H9 (cell line): ENCODE data around the gene SLC16A7. TPM values are rescaled to one million over a fixed set of nuclear protein-coding genes. Genes with fewer than 3 reads are reported as not detected.

Experiments used
- DNase-seq: peaks from one replicate; pipeline ENCODE4 v3.0.0-alpha.2; 2017
- H2AFZ ChIP-seq: one replicate; pipeline ENCODE4 v1.6.1; 2013; ENCODE audit warnings: mild to moderate bottlenecking, low read length, control low read depth, moderate library complexity
- H2AK5ac ChIP-seq: 2 replicates; pipeline ENCODE4 v1.6.1; 2013; ENCODE audit warnings: low read length, control low read depth, mixed read lengths; ENCODE audit not compliant: insufficient read length
- H2BK120ac ChIP-seq: one replicate; pipeline ENCODE4 v1.6.1; 2013; ENCODE audit warnings: low read depth, mild to moderate bottlenecking, low read length, control low read depth, inconsistent platforms; ENCODE audit not compliant: poor library complexity, severe bottlenecking
- H2BK12ac ChIP-seq: 2 replicates; pipeline ENCODE4 v1.6.1; 2013; ENCODE audit warnings: low read length, control low read depth, mixed read lengths, low read depth; ENCODE audit not compliant: insufficient read length
- H2BK15ac ChIP-seq: 2 replicates; pipeline ENCODE4 v1.6.1; 2013; ENCODE audit warnings: low read depth, low read length, control low read depth
- H2BK20ac ChIP-seq: one replicate; pipeline ENCODE4 v1.6.1; 2013; ENCODE audit warnings: low read depth, mild to moderate bottlenecking, low read length, control low read depth, inconsistent platforms; ENCODE audit not compliant: poor library complexity, severe bottlenecking
- H2BK5ac ChIP-seq: 2 replicates; pipeline ENCODE4 v1.6.1; 2013; ENCODE audit warnings: low read length, control low read depth, mixed read lengths; ENCODE audit not compliant: insufficient read length
- H3K14ac ChIP-seq: 2 replicates; pipeline ENCODE4 v1.6.1; 2013; ENCODE audit warnings: low read length, control low read depth; ENCODE audit not compliant: insufficient read depth
- H3K18ac ChIP-seq: 2 replicates; pipeline ENCODE4 v1.6.1; 2013; ENCODE audit warnings: low read depth, mild to moderate bottlenecking, mixed read lengths, low read length, control low read depth; ENCODE audit not compliant: insufficient read length
- H3K23ac ChIP-seq: 2 replicates; pipeline ENCODE4 v1.6.1; 2013; ENCODE audit warnings: low read length, control low read depth, mixed read lengths, low read depth; ENCODE audit not compliant: insufficient read length
- H3K23me2 ChIP-seq: 2 replicates; pipeline ENCODE4 v1.6.1; 2013; ENCODE audit warnings: low read depth, mild to moderate bottlenecking, mixed read lengths, low read length, control low read depth; ENCODE audit not compliant: insufficient read length, poor library complexity, severe bottlenecking
- H3K27ac ChIP-seq: 2 replicates; pipeline ENCODE4 v1.5.1; 2013; ENCODE audit warnings: low read length, control low read depth, mixed read lengths, low read depth; ENCODE audit not compliant: insufficient read length
- H3K27me3 ChIP-seq: 2 replicates; pipeline ENCODE4 v1.6.1; 2013; ENCODE audit warnings: low read length, control low read depth, inconsistent platforms; ENCODE audit not compliant: insufficient read depth
- H3K4ac ChIP-seq: 2 replicates; pipeline ENCODE4 v1.6.1; 2013; ENCODE audit warnings: low read depth, mild to moderate bottlenecking, control low read depth, inconsistent platforms, low read length, moderate library complexity
- H3K4me1 ChIP-seq: 2 replicates; pipeline ENCODE4 v1.6.1; 2013; ENCODE audit warnings: low read length, control low read depth, inconsistent platforms; ENCODE audit not compliant: insufficient read depth
- H3K4me2 ChIP-seq: 2 replicates; pipeline ENCODE4 v1.6.1; 2013; ENCODE audit warnings: low read length, control low read depth, mixed read lengths; ENCODE audit not compliant: insufficient read length, insufficient read depth
- H3K56ac ChIP-seq: 2 replicates; pipeline ENCODE4 v1.6.1; 2013; ENCODE audit warnings: low read depth, mild to moderate bottlenecking, mixed read lengths, low read length, control low read depth; ENCODE audit not compliant: insufficient read length
- H3K79me1 ChIP-seq: 2 replicates; pipeline ENCODE4 v1.6.1; 2013; ENCODE audit warnings: low read depth, mild to moderate bottlenecking, moderate library complexity, low read length, control low read depth, inconsistent platforms; ENCODE audit not compliant: insufficient read depth, poor library complexity, severe bottlenecking
- H3K79me2 ChIP-seq: 2 replicates; pipeline ENCODE4 v1.6.1; 2013; ENCODE audit warnings: low read length, control low read depth, inconsistent platforms; ENCODE audit not compliant: insufficient read depth
- H3K9ac ChIP-seq: 2 replicates; pipeline ENCODE4 v1.6.1; 2013; ENCODE audit warnings: low read length, control low read depth, mixed read lengths; ENCODE audit not compliant: insufficient read length; ENCODE audit errors: extremely low read depth
- H3K9me3 ChIP-seq: one replicate; pipeline ENCODE4 v1.6.1; 2013; ENCODE audit warnings: low read depth, low read length, inconsistent platforms; ENCODE audit not compliant: control insufficient read depth
- H3T11ph ChIP-seq: one replicate; pipeline ENCODE4 v1.6.1; 2013; ENCODE audit warnings: mild to moderate bottlenecking, low read length, control low read depth, inconsistent platforms
- H4K20me1 ChIP-seq: one replicate; pipeline ENCODE4 v1.6.1; 2013; ENCODE audit not compliant: control insufficient read depth, insufficient read length, insufficient read depth
- H4K5ac ChIP-seq: 2 replicates; pipeline ENCODE4 v1.6.1; 2013; ENCODE audit warnings: low read depth, mild to moderate bottlenecking, mixed read lengths, low read length, control low read depth; ENCODE audit not compliant: insufficient read length
- H4K8ac ChIP-seq: replicated peaks from 2 replicates; pipeline ENCODE4 v1.6.1; 2013; ENCODE audit warnings: low read length, control low read depth, mixed read lengths, low read depth; ENCODE audit not compliant: insufficient read length
- H4K91ac ChIP-seq: 2 replicates; pipeline ENCODE4 v1.6.1; 2013; ENCODE audit warnings: low read depth, mild to moderate bottlenecking, moderate library complexity, mixed read lengths, low read length, control low read depth; ENCODE audit not compliant: insufficient read length
- H3K27ac Mint-ChIP-seq, 3 experiments: 2 replicates in 2 of 3; 3 replicates in 1 of 3; pipeline ENCODE4 v1.8.0; 2020 to 2021; ENCODE audit warnings: mixed read lengths in 3 of 3, mild to moderate bottlenecking in 1 of 3, moderate library complexity in 1 of 3
- H3K27me3 Mint-ChIP-seq: 2 replicates; pipeline ENCODE4 v1.8.0; 2021; ENCODE audit warnings: low read depth, mild to moderate bottlenecking, moderate library complexity, mixed read lengths
- H3K36me3 Mint-ChIP-seq, 3 experiments: 2 replicates in 2 of 3; 3 replicates in 1 of 3; pipeline ENCODE4 v1.8.0; 2020 to 2021; ENCODE audit warnings: low read depth in 3 of 3, mixed read lengths in 3 of 3; ENCODE audit not compliant: insufficient read depth in 1 of 3
- H3K4me1 Mint-ChIP-seq, 2 experiments: 2 replicates each; pipeline ENCODE4 v1.8.0; 2020; ENCODE audit warnings: mixed read lengths in 2 of 2
- H3K4me3 Mint-ChIP-seq, 2 experiments: 2 replicates in 1 of 2; 3 replicates in 1 of 2; pipeline ENCODE4 v1.8.0; 2020 to 2021; ENCODE audit warnings: mild to moderate bottlenecking in 2 of 2, mixed read lengths in 2 of 2, moderate library complexity in 1 of 2
- H3K9me3 Mint-ChIP-seq, 2 experiments: 2 replicates in 1 of 2; 3 replicates in 1 of 2; pipeline ENCODE4 v1.8.0; 2020; ENCODE audit warnings: mild to moderate bottlenecking in 2 of 2, mixed read lengths in 2 of 2, moderate library complexity in 1 of 2
- WGBS: extraction: QIAGEN DNeasy Blood & Tissue Kit; methylation state at CpG from one replicate; pipeline ENCODE4 v1.1.7; 2013; ENCODE audit warnings: missing lambda C conversion rate, low lambda C conversion rate, mixed read lengths; ENCODE audit not compliant: insufficient read length; ENCODE audit errors: extremely low coverage; 5-methylcytosine and 5-hydroxymethylcytosine counted together
- total RNA-seq: library from RNA; stranded (reverse); gene quantifications from 2 replicates; pipeline ENCODE4 v1.2.1, GENCODE V29; 2021
- TF ChIP-seq, protein P1 (sequence below): fragments of 200-600 bp; sonication (generic); conservative IDR thresholded peaks from 3 replicates; pipeline ENCODE4 v1.8.0; 2021; ENCODE audit warnings: antibody characterized with exemption, mild to moderate bottlenecking

Gene SLC16A7
- total RNA-seq, 1 experiment from 2014 or later: 2.2 TPM

DNA sequence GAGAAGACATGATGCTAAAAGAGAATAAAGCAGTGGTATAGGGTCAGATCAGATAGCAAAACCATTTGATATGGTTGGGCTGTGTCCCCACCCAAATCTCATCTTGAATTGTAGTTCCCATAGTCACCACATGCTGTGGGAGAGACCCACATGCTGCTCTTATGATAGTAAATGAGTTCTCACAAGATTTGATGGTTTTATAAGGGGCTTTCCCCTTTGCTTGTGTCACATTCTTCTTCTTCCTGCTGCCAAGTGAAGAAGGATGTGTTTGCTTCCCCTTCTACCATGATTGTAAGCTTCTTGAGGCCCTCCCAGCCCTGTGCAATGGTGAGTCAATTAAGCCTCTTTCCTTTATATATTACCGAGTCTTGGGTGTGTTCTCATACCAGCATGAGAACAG is 49.4 kb downstream of the SLC16A7 start:
- no peaks in the 10 kb centered on the region for H3K27me3 Mint-ChIP-seq
- Histone ChIP-seq H3K4ac (no peak overlapping the region), H3K4me1 (no peaks in the 10 kb centered on the region), H4K5ac (no peak overlapping the region), H2BK20ac (no peak overlapping the region), H3K79me2 (no peaks in the 10 kb centered on the region), H2AK5ac (no peak overlapping the region), H3K79me1 (no peaks in the 10 kb centered on the region), H3K9ac (no peak overlapping the region), H3K4me2 (no peak overlapping the region), H3K14ac (no peak overlapping the region), H2AFZ (no peak overlapping the region), H2BK12ac (no peak overlapping the region), H2BK120ac (no peak overlapping the region), H3T11ph (no peak overlapping the region), H3K27ac (no peak overlapping the region), H3K9me3 (no peaks in the 10 kb centered on the region), H2BK5ac (no peak overlapping the region), H2BK15ac (no peak overlapping the region), H3K18ac (no peak overlapping the region), H3K23me2 (peaks cover 3% of the 10 kb centered on the region), H4K8ac (no peak overlapping the region), H4K20me1 (no peaks in the 10 kb centered on the region), H3K23ac (no peak overlapping the region), H3K27me3 (no peaks in the 10 kb centered on the region), H3K56ac (no peak overlapping the region), H4K91ac (no peak overlapping the region)
- TF ChIP-seq, protein P1, sequence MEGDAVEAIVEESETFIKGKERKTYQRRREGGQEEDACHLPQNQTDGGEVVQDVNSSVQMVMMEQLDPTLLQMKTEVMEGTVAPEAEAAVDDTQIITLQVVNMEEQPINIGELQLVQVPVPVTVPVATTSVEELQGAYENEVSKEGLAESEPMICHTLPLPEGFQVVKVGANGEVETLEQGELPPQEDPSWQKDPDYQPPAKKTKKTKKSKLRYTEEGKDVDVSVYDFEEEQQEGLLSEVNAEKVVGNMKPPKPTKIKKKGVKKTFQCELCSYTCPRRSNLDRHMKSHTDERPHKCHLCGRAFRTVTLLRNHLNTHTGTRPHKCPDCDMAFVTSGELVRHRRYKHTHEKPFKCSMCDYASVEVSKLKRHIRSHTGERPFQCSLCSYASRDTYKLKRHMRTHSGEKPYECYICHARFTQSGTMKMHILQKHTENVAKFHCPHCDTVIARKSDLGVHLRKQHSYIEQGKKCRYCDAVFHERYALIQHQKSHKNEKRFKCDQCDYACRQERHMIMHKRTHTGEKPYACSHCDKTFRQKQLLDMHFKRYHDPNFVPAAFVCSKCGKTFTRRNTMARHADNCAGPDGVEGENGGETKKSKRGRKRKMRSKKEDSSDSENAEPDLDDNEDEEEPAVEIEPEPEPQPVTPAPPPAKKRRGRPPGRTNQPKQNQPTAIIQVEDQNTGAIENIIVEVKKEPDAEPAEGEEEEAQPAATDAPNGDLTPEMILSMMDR: 0 out of 3 replicates have a peak, but pooled peaks have one; percentile 18
- peaks cover 1 to 4% (median 4%) of the 10 kb centered on the region in 3 experiments; a peak in 4 of 7 replicates for H3K36me3 Mint-ChIP-seq
- no peak overlapping the region for H3K4me3 Mint-ChIP-seq
- DNase-seq: no peak
- WGBS: no CpG with 5 or more reads among the region's 1 CpG
- H3K9me3 Mint-ChIP-seq: peaks cover 3 to 8% of the 10 kb centered on the region in 2 experiments; a peak in 3 of 5 replicates
- H3K27ac Mint-ChIP-seq: no peak overlapping the region
- no peaks in the 10 kb centered on the region for H3K4me1 Mint-ChIP-seq
